T-helper 22 cell (primary cell): Measurements from ENCODE around the gene SNCAIP.

Source experiments
- DNase-seq: peaks from one replicate; pipeline ENCODE4 v3.0.0-alpha.2; 2020; ENCODE audit warnings: low read depth

Gene SNCAIP

DNA sequence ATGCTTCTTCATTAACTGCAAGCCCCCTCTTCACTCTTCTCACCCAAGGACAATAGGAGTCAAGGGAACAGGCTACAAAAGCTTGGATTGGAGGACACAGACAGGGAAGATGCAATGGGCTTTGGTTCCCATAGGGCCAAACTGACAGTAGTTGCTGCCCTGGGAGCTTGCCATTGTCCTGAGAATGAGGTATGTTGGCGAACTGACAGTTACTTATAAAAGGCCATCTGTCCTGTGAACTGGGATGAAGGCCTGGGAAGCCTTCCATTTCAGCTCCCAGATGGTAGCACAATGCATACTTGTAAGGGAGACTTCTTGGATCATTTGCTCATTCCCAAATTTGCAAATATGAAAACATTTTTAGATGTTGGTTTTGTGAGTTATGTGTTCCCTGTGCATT, 88.9 kb downstream of the SNCAIP start:
- DNase-seq, result no peak

DNA sequence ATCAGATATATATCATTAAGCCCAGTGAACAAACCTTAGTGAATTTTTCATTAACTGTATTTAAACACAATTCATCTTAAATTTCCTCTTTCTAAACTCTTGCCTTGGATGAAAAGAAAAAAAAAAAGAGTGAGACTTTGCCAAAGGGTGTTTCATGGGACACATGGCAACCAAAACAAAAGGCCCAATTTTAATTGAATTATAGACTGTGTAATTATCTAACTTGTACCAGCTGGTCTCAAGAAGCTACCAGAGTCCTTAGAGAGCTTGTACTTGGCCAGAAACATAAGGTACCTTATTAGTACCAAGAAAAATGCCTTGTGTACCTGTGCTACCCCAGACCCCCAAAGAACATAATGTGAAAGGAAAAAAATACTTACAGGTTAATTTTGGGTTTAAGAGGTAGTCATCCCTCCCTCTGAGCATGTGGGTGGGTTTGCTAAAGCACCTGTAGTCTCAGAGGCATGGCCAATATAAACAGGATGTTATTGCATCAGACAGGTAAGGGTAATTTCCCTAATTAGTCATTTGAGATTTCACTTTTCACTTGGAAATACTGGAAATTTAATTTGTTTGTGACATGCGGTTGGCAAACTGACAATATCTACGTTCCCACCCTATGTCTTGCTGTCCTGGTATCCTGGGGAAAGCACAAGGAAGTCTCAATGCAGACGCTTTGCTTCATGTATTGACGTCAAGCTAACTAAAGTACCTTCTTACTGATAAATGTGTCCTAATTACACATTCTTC, 90.1 kb downstream of the SNCAIP start:
- DNase-seq, result no peak

DNA sequence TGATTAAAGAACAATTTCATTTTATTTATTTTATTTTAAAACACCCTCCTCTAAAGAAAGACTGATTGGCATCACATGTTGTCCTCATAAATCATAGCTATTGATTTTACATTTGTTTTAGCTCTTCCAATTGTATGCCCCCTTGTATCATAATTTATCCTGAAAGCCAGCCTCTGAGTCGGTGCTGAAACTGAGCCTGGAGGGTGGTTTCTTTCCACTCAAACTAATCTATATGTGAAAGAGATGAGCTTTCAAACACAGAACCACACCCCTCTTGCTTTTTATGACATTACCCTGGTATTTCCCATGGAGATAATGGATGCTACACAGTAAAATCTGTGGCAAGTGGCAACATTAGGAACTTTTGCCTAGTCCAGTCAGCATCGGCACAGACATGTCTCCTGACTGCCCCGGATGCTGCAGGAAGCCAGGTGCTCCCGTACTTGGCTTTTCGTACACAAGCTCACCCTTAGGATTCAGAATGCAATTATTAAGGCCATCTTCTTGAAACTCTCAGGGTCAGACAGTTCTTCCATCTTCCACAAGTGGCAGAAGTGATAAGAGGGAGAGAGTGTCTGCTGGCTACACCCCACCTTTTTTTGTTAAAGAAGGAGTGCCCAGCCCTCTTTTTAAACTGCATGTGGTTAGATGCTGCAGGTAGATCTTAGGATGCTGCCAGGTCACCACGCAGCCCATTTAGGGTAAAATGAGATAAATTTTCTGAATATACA, 91.1 kb downstream of the SNCAIP start:
- no peak for DNase-seq

DNA sequence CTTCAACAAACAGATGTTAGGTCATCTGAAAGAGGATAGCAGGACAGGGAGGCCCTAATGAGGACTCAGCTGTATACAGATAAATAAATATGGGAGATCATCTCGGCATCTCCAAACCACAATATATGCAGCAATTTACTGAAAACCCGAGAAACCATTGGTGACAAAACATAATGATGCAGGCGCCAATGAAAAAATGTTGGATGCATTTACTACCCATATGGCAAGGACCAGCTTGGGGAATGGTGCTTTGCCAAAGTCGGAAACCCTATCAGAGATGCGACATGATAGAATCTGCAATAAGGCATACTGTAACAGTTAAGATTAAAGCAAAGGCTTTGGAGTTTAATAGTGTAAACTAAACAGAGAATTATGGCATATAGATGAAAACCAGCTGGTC, 92.0 kb downstream of the SNCAIP start:
- no peak for DNase-seq

DNA sequence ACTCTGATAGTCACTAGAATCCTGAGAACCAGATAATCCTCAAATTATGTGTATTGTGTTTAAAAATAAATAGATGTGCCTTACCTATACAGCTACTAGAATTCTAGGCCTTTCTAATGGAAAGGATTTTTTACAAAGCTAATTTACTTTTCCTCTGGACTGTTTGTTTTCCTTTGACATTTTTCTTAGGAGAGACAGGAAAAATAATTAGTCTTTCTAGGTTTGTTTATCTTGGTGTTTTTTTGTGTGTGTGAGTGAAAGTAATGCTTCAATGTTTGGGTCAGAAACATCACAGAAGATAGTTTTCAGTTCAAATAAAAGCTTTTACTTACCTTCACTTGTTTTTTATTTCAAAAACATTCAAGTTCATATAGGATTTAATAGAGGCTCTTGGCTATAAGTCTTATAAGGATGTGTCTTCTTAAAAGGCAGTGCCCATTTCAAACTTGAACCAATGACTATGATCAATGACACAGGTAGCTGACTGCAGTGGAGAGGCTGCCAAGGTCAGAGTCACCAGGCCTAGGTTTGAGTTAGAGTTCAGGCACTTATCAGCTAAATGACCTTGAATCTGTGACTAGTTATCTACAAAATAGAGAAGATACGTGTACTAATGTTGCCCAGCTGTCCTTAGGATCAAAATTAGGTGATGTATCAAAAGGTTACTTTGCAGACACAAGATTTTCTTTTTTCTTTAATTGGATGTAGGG, 92.8 kb downstream of the SNCAIP start:
- no peak for DNase-seq

DNA sequence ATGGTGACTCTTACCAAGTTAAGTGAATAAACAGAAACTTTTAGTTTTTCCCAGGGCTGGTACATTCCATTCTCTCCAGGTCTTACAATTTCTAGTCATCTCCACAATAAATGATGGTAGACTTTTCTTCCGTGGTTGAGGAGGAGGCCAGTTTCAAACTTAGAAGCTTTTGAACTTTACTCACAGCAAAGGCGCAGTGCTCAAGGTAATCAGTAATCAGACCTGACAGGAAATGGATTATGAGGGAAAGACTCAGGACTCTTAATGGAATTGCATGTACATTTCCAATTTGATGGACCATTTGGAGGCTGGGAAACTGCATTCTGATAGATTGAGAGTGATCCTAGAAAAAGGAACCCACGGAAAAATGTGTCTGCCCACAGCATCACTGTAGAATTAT, 93.7 kb downstream of the SNCAIP start:
- DNase-seq, result no peak

DNA sequence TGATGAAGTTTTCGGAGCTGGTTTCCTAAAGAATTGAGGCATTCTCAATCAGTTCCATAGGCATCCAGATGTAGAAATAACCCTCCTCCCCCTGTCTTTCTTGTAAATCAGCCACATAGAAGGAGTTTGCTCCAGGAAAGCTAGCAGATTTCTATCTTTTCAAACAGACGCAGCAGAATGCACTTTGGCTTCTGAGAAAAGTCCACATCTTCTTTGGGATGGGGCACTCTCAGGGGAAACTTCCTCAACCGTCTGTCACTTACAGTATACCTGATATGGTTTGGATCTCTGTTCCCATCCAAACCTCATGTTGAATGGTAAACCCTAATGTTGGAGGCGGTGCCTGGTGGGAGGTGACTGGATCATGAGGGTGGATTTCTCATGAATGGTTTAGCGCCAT, 94.1 kb downstream of the SNCAIP start:
- DNase-seq, result no peak

DNA sequence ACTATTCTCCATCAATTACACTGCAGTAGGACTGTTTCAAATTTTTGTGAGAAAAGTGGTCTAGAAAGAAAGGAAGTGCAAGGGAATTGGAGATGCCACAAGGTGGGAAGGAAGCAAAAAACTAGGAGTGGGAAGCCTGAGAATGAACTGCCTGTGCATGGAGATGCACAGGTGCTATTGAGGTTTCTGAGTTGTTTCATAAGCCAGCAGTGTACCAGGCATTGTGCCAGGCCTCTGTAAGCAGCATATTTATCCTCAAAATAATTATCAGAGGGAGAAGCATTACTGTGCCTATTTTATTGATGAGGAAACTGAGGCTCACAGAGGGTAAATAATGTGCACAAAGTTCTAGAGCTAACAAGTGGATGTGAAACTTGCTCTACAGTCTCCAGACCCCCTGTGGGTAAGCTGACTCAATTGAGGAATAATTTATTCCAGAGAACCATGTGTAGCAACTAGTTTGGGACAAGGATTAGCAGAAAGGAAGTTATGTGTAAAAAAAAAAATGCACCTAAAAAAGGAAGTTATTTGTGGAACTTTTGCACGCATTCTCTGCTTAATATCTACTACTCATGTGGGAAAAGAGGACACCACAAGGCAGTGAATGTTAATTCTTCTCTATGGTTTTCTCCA, 96.7 kb downstream of the SNCAIP start:
- no peak for DNase-seq

DNA sequence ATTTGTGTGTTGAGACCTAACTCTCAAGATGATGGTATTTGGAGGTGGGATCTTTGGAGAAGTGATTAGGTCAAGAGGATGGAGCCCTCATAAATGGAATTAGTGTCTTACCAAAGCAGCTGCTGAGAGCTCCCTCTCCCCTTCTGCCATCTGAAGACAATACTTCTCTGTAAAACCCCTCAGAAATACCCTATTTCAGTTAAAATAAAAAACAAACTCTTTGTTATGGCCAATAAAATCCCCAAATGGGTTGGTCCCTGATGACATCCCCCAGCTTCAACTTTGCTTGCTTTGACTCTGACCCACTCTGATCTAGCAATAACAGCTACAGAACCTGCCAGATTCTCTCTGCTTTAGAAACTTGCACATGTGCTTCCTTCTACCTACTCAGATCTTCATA, 100.9 kb downstream of the SNCAIP start:
- no peak for DNase-seq

DNA sequence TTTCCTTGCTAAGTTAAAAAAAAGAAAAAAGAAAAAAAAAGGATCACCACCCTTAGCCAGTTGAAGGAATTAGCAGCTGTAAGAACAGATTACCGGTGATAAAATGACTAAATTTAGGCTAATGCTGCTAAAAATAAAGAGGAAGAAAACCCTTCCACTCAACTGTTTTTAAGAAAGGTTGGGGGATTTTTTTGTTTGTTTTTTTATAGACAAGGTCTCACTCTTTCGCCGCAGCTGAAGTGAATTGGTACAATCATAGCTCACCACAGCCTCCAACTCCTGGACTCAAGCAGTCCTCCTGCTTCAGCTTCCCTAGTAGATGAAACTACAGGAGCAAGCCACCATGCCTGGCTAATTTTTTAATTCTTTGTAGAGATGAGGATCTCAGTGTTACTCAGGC, 101.7 kb downstream of the SNCAIP start:
- no peak for DNase-seq

DNA sequence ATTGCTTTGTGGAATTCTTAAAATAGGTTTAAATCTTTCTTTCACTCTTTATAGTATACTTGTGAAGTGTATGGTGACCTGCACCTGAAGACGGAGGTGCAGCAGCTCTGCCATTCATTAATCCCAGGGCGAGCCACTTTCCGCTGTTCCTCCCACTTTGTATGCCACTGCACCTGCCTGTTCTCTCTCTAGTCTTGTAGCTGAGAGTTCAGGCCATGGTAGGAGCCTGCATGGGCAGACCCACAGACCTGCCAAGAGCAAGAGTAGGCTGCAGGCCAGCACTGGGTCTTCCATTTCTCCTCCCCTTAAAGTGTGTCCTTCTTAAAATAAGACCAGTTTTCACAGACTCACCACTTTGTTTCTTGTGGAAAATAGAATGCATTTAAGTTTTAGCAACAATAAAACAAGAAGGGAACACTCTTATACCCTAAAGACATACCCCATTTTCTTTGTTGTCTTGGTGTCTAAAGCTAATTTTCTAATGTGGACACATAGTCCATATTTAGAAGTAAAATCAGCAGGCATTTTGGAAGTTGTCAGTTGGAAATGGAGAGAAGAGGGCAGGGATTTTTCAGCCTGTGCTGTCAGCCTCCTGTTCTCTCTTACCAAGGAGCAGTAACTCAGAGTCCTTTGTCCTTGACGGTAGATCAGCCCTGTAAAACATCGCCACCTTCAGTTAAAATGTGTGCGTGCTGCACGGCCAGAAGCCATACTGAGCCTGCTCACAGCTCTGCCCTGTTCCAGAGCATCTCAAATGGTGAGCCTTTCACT, 103.2 kb downstream of the SNCAIP start:
- no peak for DNase-seq

DNA sequence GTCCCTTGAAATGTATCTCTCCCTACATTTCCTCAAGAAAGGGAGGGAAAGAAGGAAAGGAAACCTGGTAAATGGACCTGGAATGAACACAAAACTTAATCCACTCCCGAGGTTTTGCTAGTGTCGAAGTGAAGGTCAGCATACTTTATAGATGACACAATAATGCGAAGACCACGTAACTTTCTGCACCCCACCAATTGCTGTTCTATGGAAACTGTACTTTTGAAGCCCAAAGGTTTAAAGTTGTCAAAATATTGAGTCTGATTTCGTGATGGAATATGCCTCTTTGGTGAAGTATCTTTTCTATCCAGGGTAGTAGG, 103.7 kb downstream of the SNCAIP start:
- no peak for DNase-seq

DNA sequence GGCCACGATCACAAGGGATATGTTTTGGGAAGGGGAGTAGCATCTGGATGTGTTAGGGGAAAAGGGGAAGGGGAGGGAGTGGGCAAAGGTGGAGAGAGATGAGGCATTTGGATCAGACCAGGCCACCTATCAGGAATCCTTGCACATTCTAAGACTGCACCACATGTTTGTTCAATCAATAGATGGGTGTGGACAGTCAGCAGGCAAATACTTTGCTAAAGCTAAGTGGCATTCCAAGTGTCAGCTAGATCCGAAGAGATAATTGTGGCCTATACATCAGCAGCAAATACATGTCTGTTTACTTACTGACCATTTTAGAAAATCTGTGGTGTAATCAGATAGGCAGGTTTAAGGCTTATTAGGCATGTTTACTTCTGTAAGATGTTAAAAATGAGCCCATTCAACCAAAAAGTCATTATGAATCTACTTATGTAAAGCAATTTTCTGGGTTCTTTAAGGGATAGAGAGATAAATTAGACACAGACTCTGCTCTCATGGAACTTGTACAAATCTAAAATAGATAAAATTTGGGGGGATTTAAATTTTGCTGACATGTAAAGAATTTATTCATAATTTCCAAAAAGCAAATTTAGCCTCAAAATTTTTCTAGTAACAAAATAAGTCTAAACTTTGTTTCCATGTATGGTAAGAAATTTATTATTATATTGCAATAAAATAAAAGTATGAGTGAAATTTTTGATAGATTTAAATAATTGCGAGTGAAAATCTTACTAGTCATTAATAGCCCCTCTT, 107.3 kb downstream of the SNCAIP start:
- DNase-seq, result no peak

DNA sequence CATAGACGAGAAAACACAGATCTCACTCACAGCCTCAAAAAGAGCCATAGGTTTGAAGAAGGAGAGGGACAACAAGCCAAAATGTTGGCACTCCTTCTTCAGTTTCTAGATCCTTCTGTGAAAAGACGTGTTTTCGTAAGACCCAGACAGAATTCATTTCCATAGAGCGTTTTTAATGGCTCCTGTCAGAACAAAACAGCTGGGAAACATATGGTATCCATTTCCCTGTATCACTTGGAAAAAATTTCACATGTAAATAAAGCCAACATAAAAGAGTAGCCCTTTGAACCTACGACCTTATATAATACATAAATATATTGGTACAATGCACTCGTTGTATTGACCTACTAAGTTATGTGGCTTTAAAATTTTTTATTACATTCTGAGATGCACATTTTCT, 108.1 kb downstream of the SNCAIP start:
- no peak for DNase-seq

DNA sequence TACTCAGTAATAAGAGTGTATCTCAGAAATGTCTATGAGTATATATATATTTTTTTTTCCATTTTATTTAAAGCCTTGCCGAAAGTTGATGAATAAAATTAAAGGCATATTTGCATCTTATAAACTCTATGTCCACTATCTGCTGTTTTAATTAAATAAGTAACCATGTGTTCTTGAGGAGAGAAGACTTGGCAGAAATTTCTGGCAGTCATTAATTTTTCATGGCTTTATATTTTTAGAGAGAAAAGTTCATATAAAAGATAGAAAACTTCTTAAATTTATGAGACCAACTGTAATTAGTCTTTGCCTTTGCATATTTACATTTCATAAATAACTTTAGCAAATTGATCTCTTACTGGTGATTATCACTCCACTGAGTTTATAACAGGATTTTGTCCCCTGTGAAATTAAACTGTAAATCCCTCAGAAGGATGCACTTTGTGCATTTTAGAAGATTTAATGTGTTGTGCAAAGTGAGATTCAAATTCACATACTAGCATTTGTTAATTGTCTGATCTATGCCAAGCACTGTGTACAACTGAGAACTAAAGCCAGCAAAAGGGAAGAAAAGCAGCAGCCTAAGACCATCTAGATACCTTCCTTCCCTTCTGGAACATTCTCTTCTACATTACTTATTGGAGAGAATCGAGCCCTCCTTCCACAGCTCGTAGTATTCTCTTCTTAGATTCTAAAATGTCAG, 108.7 kb downstream of the SNCAIP start:
- DNase-seq, result no peak

DNA sequence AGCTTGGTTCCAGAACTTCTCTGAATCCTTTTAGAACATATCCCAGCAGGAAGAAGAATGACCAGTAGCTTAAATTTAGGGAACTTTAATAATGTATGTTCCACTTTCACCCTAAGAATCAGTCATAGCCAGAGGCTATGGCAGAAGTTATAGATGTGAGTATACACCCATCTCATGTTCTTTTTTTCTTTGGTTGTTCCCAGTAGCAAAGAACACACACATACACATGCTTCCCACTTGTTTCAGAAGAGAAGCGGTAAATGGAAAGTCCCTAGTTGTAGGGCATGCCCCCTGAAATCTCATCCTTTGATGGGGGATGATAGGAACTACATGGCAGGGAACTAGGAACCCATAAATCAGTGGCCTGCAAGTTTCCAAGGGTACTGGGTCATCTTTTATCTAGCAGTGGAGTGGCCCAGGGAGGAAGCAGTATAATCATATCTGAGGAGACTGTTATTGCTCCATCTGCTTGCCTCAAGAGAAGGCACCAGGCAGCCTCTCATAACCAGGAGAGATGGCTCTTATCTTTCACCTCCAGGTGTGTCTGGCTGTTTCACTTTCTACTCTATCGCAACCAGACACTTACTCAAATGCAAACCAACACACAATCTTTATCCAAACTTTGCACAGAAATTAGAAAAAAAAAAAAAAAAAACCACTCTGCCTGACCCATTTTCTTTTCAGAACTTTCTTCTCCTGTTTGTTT, 109.5 kb downstream of the SNCAIP start:
- DNase-seq, result no peak

DNA sequence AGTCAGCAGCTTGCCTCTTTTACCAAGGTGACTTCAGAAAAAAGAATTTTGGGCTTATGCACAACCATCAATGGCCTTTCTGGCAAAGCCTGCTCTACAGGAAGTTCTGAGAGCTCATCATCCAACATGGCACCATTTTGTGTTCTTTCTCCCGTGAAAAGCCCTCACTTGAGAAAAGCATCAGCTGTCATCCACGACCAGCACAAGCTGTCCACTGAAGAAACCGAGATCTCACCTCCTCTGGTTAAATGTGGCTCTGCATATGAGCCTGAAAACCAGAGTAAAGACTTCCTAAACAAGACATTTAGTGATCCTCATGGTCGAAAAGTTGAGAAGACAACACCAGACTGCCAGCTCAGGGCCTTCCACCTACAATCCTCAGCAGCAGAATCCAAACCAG, 111.2 kb downstream of the SNCAIP start:
- DNase-seq, result no peak

DNA sequence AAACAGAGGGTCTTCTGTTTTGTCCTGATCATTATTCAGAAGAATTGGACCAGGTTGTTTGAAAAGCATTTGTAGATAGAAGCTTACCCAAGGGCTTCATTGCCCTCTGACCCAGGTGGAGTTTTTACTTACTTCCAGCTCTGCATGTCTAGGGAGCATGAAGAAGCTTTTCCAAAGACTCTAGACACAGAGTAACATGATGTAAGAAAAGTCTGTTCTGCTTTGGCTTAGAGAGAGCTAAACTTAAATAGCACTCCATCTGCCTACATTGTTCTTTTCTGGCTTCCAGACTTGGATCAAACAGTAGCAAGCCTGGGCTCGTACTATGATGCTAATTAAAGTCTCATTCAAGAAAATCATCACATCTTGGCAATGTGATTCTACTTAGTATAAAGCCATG, 112.1 kb downstream of the SNCAIP start:
- DNase-seq, result no peak

DNA sequence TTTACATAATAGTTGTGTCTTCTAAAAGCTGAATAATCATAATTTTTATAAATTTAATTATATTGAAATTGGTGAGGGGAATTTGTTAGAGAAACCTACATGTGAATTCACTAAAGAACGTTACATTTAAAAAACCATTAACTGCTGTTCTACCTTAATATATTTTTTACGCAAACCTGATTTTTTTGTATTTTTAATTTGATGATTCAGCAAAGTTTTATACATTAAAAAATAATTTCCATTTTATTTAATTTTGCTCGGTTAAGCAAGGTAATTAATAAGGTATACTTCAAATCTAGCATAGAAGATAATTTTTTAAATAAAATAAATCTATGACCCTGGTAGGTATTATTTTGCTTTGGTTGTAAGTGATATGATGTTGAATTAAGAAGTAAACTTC, 114.3 kb downstream of the SNCAIP start:
- DNase-seq, result no peak

DNA sequence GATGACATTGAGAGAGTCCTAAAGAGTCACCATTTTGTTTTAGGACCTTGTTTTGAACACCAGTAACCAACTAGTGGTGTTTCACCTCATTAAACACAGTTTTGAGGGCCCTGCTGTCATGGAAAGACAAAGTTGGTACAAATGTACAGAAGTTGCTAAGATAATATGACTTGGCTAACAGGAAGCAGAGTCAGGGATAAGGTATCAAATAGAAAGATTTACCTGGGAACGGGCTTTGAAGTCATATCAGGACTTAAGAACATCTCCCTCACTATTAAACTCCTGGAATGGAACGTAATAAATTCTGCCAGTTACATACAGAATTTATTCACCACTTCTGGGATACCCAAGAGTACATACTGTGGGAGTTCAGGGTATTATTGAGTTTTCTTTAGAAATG, 115.6 kb downstream of the SNCAIP start:
- no peak for DNase-seq
